ENCODE data around the gene VENTX. TPM values are rescaled to one million over a fixed set of nuclear protein-coding genes. Genes with fewer than 3 reads are reported as not detected.

The VENTX gene
- total RNA-seq, 4 donors from 2014 or later, result 0.17 to 2.3 (median 0.21) TPM; not detected in 1

DNA sequence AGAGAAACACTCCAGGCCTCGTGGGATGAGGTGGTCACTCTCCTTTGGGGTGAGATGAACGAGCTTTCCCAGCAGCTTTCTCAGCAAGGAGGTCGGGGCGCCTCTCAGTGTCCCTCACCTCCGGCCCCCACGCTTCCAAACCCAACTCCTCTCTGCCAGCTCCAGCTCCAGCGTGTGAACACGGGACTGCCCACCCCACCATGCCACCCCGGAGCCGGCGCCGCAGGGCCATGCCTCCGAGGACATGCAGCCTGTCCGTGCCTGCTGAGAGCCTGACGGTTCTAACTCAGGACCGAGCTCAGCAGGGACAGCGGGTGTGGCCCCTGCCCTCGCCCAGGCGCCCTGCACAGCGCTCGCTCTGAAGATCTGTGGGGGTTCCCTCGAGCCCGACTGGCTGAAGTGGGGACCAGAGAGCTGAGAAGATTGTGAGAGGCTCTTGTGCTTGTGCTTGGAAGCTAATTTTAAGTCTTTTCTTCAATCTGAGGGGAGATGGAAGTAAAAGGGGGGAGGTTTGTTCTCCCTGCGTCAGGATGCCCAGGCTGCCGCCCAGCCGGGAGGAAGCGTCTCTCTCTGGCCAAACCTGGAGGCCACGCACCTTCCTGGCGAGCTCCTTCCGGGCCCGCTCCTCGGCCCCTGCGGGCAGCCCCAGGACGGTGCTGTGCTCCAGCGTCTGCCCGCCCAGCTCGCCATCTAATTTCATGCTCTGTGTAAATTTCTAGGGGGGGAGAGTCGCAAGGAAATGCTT lies 44.1 kb downstream of the VENTX start:
- peak in 1 of 2 donors; percentile 63 for DNase-seq (ENCODE audit: low spot score in 2 of 2)
- TF ChIP-seq, protein P1, sequence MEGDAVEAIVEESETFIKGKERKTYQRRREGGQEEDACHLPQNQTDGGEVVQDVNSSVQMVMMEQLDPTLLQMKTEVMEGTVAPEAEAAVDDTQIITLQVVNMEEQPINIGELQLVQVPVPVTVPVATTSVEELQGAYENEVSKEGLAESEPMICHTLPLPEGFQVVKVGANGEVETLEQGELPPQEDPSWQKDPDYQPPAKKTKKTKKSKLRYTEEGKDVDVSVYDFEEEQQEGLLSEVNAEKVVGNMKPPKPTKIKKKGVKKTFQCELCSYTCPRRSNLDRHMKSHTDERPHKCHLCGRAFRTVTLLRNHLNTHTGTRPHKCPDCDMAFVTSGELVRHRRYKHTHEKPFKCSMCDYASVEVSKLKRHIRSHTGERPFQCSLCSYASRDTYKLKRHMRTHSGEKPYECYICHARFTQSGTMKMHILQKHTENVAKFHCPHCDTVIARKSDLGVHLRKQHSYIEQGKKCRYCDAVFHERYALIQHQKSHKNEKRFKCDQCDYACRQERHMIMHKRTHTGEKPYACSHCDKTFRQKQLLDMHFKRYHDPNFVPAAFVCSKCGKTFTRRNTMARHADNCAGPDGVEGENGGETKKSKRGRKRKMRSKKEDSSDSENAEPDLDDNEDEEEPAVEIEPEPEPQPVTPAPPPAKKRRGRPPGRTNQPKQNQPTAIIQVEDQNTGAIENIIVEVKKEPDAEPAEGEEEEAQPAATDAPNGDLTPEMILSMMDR (IDR thresholded peaks at IDR 0.05), result no peak
- TF ChIP-seq EP300 (IDR thresholded peaks at IDR 0.05) (no peak), POLR2A (IDR thresholded peaks at IDR 0.05) (no peak), POLR2AphosphoS5 (IDR thresholded peaks at IDR 0.05) (no peak)
- peaks cover 25% of the 10 kb centered on the region for H3K4me1 ChIP-seq
- WGBS, result 89% methylated on average over 37 of the region's 38 CpGs
- no peak overlapping the region for H3K27ac ChIP-seq
- peaks cover 78% of the 10 kb centered on the region for H3K36me3 ChIP-seq
- no peak overlapping the region for H3K4me3 ChIP-seq
- H3K27me3 ChIP-seq, result peaks cover 9% of the 10 kb centered on the region
- H3K9me3 ChIP-seq, result no peaks in the 10 kb centered on the region

DNA sequence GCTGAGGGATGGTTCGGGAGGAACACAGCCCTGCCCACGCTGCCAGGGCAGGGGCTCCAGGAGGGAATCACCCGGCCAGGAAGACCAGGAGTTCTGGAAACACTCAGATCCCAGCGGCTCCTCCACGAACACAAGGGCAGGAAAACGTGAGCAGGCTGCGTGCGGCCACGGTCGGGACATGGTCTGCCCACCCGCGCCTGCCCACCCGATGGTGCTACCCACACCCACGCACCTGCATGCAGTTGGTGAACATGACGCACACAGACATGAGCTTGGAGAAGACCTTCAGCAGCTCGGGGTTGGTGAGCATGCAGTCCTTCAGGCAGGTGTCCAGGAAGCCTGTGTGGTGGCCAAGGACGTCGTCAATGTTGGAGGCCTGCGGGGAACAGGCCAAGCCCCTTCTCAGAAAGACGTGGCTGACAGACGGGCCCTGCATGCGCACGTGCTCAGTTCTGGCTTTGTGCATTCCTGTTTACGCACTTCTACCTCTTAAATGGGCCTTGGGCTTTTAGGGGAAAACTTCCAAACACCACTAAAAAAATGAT lies 45.3 kb downstream of the VENTX start:
- Histone ChIP-seq H3K9me3 (no peaks in the 10 kb centered on the region), H3K27me3 (no peaks in the 10 kb centered on the region), H3K4me1 (peaks cover 14% of the 10 kb centered on the region), H3K36me3 (peaks cover 88% of the 10 kb centered on the region), H3K27ac (no peak overlapping the region), H3K4me3 (no peak overlapping the region)
- TF ChIP-seq EP300 (IDR thresholded peaks at IDR 0.05), result no peak
- TF ChIP-seq POLR2AphosphoS5 (IDR thresholded peaks at IDR 0.05), result no peak
- no peak for TF ChIP-seq POLR2A (IDR thresholded peaks at IDR 0.05)
- TF ChIP-seq, protein P1 (IDR thresholded peaks at IDR 0.05), result no peak
- no peak for DNase-seq (ENCODE audit: low spot score in 2 of 2)
- 93% methylated on average over 21 of the region's 24 CpGs for WGBS

DNA sequence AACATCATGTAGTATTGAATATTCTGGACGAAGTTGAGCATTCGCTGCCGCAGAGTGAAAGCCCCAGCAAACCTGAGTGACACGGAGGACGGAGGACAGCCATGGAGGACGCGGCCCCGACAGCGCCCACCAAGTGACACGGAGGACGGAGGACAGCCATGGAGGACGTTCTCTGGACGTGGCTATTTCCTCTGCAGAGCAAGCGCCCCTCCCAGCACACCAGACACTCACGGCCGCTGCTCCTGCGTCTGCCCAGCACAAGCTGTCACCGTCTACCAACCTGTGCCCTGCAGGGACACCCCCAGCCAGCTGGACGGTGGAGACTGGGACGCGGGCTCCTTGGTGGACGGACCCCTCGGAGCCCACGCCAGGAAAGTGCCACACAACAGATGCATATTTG lies 46.3 kb downstream of the VENTX start:
- Histone ChIP-seq H3K4me1 (peaks cover 4% of the 10 kb centered on the region), H3K4me3 (no peak overlapping the region), H3K27ac (no peak overlapping the region), H3K9me3 (no peaks in the 10 kb centered on the region), H3K36me3 (peaks cover 96% of the 10 kb centered on the region), H3K27me3 (no peaks in the 10 kb centered on the region)
- TF ChIP-seq POLR2A (IDR thresholded peaks at IDR 0.05) (no peak), EP300 (IDR thresholded peaks at IDR 0.05) (no peak)
- TF ChIP-seq, protein P1 (IDR thresholded peaks at IDR 0.05), result no peak
- DNase-seq (ENCODE audit: low spot score in 2 of 2), result no peak
- WGBS, result 95% methylated on average over 24 of the region's 24 CpGs

DNA sequence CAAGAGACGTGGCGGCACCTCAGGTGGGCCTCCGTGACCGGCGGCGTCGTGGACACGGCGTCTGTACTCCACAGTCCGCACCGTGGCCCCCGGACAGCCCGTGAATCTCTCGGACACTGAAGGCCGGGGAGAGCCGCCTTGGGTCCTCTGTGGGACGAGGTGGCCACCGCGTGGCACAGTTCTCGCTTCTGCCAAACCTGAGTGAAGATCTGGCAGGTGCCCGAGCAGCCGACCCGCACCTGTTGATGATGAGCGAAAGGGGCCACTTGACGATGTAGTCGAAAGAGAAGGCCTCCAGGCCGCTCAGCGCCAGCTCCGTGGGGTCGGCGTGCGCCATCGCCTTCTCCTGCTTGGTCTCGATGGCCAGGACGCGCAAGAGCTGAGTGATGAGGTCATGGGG lies 47.6 kb downstream of the VENTX start:
- Histone ChIP-seq H3K27me3 (no peaks in the 10 kb centered on the region), H3K27ac (no peak overlapping the region), H3K4me3 (no peak overlapping the region), H3K9me3 (no peaks in the 10 kb centered on the region), H3K36me3 (peaks cover 98% of the 10 kb centered on the region), H3K4me1 (no peaks in the 10 kb centered on the region)
- DNase-seq (ENCODE audit: low spot score in 2 of 2), result no peak
- 94% methylated on average over 22 of the region's 36 CpGs for WGBS
- TF ChIP-seq, protein P1 (IDR thresholded peaks at IDR 0.05), result no peak
- TF ChIP-seq POLR2AphosphoS5 (IDR thresholded peaks at IDR 0.05) (no peak), EP300 (IDR thresholded peaks at IDR 0.05) (no peak), POLR2A (IDR thresholded peaks at IDR 0.05) (no peak)

DNA sequence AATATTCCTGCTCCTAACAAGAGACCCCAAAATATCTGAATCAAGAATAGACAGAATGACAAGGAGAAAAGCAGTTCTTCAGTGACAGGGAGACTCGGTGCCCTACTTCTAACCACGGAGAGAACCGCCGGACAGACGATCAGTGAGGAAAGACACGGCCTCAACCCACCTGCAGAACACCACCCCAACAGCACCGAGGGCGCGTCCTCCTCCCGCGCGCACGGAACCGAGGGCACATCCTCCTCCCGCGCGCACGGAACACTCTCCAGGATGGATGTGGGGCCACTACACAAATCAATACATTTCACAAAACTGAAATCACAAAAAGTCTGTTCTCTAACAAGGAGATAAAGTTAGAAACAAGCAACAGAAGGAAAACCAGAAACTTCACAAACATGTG lies 48.7 kb downstream of the VENTX start:
- no peak for DNase-seq (ENCODE audit: low spot score in 2 of 2)
- no peak overlapping the region for H3K4me3 ChIP-seq
- no peaks in the 10 kb centered on the region for H3K27me3 ChIP-seq
- peaks cover 95% of the 10 kb centered on the region for H3K36me3 ChIP-seq
- no peak overlapping the region for H3K27ac ChIP-seq
- 85% methylated on average over 18 of the region's 18 CpGs for WGBS
- TF ChIP-seq, protein P1 (IDR thresholded peaks at IDR 0.05), result no peak
- no peak for TF ChIP-seq EP300 (IDR thresholded peaks at IDR 0.05)
- H3K4me1 ChIP-seq, result no peaks in the 10 kb centered on the region
- H3K9me3 ChIP-seq, result no peaks in the 10 kb centered on the region

All from suprapubic skin (tissue), 4 donors.